Renal pelvis (tissue), 4 donors: ENCODE results near the gene C12orf56. TPM values are rescaled to one million over a fixed set of nuclear protein-coding genes. Genes with fewer than 3 reads are reported as not detected.
"Not testable (repeated sequence)": the region's sequence is repeated elsewhere in the genome, so short reads cannot be mapped to it uniquely, and the experiment has no call there.

Experiments used
- DNase-seq: peaks from one replicate; pipeline ENCODE4 v3.0.0-alpha.2; 2013
- polyA plus RNA-seq, 3 donors: library from polyadenylated mRNA; unstranded; fragments of 120-200 nt; gene quantifications; one replicate each; pipeline ENCODE4 v1.2.1, GENCODE V29; 2013; ENCODE audit not compliant: insufficient read length in 3 of 3

The C12orf56 gene
- polyA plus RNA-seq, 3 donors: 1.0 to 1.6 (median 1.5) TPM

GRCh38 chr12:64318605-64319004 lies 72.0 kb downstream of the C12orf56 start:
- no peak for DNase-seq

GRCh38 chr12:64311877-64312276 lies 78.7 kb downstream of the C12orf56 start:
- DNase-seq: no peak

DNA sequence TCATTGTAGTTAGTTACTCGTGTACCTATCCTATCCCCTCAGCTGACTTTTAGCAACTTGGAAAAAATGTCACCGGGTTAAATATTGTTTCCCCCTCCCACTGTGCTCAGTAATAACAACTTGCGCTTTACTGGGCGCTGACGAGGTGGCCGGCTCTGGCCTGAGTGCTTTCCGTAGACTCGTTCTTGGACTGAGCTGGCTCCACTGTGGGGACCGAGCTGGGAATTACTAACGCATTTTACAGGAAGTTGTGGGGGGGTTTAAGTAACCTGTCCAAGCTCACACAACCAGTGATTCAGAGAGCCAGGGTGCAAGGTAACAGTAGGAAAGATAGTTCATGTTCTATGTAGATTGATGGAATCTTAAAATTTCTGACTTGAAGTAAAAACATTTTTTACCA lies 86.0 kb downstream of the C12orf56 start:
- no peak for DNase-seq

DNA sequence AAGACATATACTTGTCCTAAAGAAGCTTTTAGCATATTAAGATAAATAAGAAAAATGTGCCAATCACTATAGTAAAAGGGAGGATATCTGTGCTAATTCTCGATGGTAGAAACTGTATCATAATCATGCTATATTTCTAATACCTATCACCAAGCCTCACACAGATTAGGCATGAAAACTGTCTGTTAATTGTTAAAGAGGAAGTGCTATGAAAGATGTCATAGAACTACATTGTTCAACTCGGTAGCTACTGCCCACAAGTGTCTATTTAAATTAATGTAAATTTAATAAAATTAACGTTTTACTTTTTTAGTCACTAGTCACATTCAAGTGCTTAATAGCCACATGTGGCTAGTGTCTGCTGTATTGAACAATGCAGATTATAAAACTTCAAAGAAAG lies 90.9 kb downstream of the C12orf56 start:
- no peak for DNase-seq

DNA sequence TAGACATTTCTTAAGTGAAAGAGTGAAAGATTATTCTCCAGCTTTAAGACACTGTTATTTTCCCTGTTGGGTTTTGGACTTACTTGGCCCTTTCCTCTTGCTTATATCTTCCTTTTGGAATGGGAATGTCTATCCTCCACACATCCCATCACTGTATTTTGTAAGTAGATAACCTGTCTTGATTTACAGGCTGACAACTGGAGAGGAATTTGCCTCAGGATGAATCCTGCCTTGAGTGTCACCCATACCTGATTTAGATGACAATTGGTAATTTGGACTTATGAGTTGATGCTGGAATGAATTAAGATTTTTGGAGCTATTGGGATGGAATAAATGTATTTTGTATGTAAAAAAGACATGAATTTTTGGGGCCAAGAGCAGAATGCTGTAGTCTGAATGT lies 94.3 kb downstream of the C12orf56 start:
- DNase-seq: no peak

DNA sequence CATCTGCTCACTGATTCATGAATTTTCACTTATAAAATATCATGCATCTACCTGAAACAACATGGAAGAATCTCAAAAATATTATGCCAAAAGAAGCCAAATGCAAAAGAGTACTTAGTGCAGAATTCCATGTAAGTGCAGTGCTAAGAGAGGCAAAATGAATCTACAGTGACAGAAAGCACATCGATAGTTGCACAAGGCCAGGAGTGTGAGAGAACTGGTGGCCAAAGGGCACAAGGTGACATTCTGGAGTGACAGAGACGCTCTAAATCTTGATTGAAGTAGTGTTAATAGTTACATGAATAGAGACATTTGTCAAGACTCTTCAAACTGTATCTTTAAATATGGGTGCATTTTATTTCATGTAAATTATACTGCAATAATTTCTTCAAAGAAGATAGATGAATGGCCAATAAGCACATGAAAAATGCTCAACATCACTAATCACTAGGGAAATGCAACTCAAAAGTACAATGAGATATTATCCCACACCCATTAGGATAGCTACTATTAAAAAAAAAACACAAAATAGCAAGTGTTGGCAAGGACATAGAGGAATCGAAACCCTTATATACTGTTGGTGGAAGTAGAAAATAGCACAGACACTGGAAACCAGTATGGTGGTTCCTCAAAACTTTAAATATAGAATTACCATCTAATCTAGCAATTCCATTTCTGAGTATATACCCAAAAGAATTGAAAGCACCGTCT lies 96.7 kb downstream of the C12orf56 start:
- DNase-seq: no peak

DNA sequence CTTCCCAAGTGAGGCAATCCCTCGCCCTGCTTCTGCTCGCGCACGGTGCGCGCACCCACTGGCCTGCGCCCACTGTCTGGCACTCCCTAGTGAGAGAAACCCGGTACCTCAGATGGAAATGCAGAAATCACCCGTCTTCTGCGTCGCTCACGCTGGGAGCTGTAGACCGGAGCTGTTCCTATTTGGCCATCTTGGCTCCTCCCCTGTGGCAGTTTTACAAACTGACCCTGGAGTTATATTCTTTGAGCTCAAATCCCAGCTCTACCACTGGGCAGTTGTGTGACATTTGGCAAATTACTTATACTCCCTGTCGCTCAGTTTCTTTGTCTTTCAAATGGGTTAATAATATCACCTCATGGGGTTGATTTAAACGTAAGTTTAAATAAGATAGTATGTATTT lies 97.4 kb downstream of the C12orf56 start:
- not testable (repeated sequence) for DNase-seq

GRCh38 chr12:64286521-64286920 lies 104.0 kb downstream of the C12orf56 start:
- no peak for DNase-seq

GRCh38 chr12:64284256-64284655 lies 106.3 kb downstream of the C12orf56 start:
- DNase-seq: no peak

- DNase-seq: no peak
Measured at GRCh38 chr12:64278421-64278820, 112.1 kb downstream of the C12orf56 start.

DNA sequence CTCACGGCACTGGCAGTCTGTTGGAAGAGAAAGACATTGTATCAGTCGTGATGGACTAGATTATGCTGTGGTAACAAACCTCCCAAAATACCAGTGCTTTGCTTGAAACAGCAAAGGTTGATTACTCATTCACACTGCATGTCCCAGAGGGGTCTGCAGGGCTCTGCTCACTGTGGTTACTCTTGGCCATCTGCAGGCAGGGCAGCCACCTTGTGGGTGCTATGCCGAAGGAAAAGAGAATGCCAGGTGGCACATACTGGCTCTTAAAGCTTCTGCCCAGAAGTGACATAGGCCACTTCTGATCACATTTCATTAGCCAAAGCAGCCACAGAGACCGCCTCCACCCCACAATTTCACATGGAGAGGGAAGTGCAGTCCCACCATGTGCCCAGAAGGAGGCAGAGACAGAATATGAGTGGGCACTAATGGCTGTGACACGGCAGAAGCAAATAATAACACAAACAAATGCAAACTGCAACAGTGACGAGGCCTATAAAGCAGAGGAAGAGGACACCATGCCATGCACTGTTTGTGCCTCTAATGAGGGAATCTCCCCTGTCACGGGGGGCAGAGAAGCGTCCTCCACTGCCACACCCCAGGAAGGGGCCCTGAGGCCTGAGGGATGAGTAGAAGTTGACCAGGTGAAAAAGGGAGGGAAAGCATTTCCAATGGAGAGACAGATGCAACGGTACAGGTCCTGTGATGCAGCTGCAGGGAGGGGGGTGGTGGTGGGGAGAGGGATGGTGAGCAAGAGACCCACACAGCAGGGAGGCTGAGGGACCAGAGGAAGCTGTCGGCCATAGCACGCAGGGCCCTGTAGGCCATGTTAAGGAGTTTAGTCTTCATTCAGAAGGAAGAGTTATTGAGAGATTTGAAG lies 116.8 kb downstream of the C12orf56 start:
- no peak for DNase-seq

DNA sequence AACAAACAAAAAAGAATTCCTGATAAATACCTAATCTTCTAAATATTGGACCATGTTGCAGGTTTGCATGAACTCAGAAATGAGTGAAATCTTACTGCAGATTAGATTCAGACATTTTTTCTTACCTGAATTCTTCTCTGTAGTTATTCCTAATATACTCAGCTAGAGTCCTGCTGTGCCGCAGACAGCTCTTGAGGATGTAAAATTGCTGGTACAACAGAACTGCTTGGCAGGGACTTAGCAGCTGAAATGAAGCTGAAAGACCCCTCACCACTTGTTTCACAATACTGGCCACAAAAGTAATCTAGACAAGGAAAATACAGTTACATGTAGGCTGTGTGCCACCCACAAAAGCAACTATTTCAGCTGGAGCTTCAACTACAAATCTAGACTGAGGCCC lies 120.1 kb downstream of the C12orf56 start:
- DNase-seq: no peak

DNA sequence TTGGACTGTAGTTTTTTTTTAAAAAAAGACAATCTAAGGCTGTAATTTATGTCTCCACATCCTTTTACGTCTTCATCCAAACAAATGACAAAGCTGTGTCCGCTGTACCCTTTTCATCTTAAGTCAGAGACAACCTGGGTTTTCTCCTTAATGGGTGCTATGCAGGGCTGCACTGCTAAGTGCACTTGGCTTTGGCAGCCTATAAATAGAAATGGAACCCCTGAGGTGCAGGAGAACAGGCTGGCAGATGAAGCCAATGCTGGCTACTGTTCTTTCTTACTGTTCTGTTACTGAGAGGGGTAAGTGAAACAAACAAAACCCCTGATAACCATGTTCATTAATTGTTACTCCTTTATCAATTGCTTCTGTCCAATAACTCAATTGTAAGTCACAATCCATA lies 121.4 kb downstream of the C12orf56 start:
- DNase-seq: no peak

DNA sequence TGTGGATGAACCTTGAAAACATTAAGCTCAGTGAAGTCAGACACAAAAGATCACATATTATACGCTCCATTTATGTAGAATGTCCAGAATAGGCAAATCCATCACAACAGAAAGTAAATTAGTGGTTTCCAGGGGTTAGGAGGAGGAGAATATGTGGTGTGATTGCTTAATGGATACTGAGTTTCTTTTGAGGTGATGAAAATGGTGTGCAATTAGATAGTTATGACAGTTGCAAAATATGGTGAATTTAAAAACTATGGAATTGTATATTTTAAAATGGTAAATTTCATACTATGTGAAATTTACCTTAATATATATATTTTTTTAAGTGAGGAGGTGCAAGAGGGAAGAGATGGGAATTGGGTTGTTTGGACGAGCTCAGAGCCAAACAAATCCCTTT lies 122.1 kb downstream of the C12orf56 start:
- DNase-seq: no peak

DNA sequence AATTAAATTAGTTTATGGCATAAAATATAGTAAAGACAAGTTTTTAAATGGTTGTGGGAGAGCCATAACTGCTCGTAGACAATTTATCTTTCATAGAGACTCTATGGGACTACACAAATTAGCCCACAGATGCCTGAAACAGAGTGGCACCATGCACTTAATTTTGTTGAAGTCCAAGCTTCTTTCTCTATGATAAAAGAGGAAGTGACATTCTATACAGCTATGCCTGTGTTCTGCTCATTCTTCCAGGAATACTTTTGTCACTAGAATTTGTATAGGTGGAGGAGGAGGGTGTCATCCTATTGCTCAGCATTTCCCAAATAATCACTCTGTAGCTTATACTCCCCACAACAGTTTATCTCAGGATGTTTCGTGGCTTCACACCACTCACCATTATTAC lies 124.7 kb downstream of the C12orf56 start:
- no peak for DNase-seq

GRCh38 chr12:64261813-64262212 lies 128.7 kb downstream of the C12orf56 start:
- DNase-seq: no peak

GRCh38 chr12:64258576-64258975 lies 132.0 kb downstream of the C12orf56 start:
- DNase-seq: no peak

GRCh38 chr12:64256166-64256800 lies 134.3 kb downstream of the C12orf56 start:
- DNase-seq: peak; percentile 61

GRCh38 chr12:64255249-64255648 lies 135.3 kb downstream of the C12orf56 start:
- DNase-seq: no peak

GRCh38 chr12:64253356-64253755 lies 137.2 kb downstream of the C12orf56 start:
- DNase-seq: no peak

GRCh38 chr12:64252681-64253080 lies 137.9 kb downstream of the C12orf56 start:
- no peak for DNase-seq

GRCh38 chr12:64243809-64244208 lies 146.7 kb downstream of the C12orf56 start:
- no peak for DNase-seq

GRCh38 chr12:64240781-64241180 lies 149.8 kb downstream of the C12orf56 start:
- no peak for DNase-seq
